ENCODE data around the gene SLC2A11.
"Not testable (repeated sequence)": the region's sequence is repeated elsewhere in the genome, so short reads cannot be mapped to it uniquely, and the experiment has no call there.

SLC2A11 gene

DNA sequence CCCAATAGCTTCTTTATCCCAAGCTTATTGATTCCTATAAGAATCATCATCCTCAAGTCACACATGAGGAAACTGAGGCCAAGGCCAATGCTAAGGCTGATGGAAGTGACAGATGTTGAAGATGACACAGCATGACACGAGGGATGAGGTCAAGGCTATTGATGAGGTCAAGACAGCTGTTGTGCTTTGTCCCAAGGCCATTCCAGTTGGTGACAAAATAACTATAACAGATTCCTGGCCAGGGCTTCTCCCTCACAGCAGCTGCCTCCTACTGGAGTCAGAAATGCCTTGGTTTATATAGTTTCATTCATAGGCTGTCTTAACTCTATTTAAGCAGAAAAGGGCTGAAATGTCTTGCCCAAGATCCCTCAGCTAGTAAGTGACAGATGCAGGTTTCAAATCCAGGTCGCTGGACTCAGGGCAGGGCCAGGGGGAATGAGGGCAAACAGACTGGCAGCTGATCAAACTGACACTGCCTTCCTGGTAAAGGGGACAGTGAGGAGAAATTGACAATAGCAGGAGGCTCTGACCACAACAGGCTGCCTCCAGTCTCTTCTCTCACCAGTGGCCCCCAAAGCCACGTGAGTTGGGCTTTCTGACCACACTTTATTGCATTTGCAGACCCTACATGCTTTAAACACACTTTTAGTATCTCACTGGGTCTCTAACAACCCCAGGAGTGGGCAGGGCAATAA is 53.0 kb downstream of the SLC2A11 start:
- DNase-seq = no peak

DNA sequence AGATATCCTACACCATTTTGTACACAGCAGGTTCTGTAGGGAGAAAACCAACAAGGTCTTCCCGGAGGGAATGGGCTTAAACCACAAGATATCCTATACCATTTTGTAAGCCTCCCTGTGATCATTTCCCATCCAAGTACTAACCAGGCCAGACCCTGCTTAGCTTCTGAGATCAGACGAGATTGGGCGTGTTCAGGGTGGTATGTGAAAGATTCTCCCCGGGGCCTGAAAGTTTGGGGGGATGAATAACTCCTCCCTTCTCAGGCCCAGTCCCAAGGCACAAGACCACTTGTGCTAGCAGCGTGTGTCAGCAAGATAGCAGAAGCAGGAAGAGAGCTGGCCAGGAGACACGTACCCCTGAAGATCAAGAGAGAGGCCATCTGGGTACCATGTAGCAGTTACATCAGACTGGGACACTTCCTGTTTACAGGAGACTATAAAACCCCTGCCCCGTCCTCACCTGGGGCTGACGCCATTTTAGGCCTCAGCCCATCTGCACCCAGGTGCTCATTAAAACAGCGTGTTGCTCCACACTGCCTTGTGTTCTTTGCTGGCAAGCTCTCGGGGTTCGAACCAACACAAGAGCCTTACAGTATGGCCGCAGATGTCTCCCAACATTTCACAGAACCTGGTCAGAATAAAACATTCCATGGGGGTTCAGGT is 53.8 kb downstream of the SLC2A11 start:
- no peak for DNase-seq

DNA sequence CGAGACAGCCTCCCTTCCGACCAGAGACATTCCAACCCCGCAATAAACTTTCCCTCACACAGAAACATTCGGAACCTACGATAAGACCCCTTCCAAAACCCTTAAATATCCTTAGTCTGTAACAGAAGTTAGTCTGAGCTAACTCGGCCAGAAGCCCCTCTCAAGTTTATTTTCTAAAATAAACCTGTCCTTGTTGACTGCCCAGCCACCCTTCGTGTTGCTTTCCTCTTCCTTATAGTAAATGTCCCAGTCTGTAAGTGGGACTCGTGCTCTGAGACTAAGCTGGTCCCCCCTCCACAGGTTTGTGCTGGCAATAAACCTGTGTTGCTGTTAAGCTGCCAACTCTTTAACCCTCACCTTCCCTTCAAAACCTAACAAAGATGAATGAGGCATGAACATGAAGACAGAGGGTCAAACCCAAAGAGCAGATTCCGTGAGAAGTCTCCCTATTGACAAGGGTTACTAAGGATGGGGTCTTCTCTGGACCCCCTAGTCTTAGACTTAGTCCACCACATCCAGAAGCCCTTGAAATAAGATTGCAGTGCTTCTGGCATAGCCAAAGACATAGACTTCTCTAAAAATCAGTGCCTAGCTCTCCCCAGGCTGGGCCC is 54.7 kb downstream of the SLC2A11 start:
- DNase-seq = no peak

DNA sequence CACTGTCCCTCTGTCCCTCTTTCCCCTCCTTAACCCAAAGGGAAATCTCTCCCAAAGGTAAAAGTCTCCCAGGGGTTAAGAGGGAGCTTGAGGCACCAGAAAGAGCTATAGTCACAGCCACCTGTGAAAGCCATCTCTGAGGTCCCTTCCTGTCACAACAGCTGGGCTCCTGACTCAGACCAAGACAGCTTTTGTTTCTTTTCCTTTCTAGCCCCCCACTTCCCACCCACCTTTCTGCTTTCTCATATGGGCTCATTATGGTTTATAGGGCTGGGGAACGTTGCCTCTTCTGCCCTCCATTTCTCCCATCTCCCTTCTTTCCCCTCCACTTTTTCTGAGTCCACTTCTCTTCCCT is 55.6 kb downstream of the SLC2A11 start:
- DNase-seq = no peak

DNA sequence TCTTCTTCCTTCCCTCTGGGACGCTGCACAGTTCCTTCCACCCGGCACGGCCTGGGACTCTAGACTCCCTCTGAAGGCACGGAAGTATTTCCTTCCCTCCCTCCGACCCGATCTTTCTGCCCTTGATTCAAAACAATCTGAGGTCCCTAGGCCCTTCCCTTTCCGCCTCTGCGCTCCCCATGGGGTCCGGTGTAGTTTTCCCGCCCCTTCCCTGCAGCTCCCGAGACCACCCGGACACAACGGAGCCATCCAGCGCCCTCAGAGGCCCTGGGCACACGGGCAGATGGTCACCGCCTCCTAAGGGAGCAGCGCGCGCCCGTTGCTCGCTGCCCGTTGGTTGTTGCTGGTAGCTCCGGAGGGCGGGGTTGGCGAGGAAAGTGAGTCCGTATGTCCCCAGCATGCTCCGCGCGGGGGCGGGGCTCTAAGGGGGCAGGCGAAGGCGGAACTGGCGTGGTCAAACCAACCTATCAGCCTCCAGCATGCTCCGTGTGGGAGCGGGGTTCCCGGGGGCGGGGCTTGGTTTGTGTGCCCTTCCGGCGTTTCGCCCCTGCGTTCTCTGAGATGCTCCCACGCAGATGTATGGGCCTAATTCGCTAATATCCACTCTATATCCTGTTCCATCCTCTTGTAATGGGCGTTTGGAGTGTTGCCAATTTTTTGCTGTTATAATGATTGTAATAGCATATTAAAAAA is 56.1 kb downstream of the SLC2A11 start:
- peak; percentile 100 for DNase-seq

DNA sequence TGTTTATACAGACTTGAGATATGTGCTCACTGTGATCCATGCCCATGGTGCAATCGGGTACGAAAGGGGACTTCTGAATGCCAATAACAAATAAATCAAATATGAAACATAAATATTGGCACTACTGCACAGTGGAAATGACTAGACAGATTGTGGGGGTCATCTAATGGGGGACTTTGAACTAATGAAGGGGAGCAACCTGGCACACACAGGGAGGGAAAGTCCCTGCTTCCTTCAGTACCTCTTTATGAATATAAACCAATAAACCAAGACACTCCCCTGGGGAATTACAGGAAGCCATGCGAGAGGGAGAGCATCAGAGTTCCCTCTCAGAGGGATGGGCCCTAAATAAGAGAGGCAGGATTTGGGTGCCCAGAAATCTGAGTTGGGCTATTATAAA is 57.6 kb downstream of the SLC2A11 start:
- DNase-seq = no peak

DNA sequence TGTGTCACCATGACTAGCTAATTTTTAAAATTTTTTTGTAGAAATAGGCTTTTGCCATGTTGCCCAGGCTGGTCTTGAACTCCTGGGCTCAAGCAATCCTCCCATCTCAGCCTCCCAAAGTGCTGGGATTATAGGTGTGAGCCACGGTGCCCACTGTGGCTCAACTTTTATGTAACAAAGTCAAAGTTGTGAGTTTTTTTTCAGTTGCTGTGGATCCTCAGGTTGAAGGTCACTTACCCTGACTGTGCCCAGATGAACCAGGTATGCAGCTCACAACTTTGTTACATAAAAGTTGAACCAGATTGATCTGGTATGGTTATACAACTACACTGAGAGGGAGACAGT is 62.6 kb downstream of the SLC2A11 start:
- not testable (repeated sequence) for DNase-seq

DNA sequence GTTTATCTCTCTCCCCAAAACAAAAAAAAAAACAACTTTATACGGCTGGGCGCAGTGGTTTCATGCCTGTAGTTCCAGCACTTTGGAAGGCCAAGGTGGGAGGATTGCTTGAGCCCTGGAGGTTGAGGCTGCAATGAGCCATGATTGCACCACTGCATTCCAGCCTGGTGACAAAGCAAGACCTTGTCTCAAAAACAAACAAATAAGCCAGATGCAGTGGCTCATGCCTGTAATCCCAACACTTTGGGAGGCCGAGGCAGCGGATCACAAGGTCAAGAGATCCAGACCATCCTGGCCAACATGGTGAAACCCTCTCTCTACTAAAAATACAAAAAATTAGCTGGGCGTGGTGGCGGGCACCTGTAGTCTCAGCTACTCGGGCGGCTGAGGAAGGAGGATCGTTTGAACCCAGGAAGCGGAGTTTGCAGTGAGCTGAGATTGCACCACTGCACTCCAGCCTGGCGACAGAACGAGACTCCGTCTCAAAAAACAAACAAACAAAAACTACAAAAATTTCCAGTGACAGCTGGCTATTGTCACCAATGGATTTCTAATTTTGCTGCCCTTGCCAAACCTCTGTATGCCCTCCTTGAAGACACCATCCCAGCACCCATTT is 64.0 kb downstream of the SLC2A11 start:
- DNase-seq = not testable (repeated sequence)

DNA sequence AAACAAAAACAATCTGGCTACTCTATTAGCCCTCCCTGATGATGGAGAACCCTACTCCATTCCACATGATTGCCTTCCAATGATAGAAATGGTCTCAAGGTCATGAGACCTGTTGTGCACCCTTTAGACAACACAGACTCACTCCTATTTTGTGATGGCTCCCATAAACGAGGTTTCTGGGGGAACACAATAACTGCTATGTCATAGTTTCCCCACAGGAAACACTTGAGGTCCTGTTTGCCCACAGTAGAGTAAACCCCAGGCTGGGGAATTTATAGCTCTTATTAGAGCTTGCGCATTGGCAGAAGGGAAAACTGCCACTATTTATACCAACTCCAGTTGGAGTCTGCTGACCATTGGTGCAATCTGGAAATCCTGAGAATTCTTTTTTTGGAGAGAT is 65.2 kb downstream of the SLC2A11 start:
- no peak for DNase-seq

DNA sequence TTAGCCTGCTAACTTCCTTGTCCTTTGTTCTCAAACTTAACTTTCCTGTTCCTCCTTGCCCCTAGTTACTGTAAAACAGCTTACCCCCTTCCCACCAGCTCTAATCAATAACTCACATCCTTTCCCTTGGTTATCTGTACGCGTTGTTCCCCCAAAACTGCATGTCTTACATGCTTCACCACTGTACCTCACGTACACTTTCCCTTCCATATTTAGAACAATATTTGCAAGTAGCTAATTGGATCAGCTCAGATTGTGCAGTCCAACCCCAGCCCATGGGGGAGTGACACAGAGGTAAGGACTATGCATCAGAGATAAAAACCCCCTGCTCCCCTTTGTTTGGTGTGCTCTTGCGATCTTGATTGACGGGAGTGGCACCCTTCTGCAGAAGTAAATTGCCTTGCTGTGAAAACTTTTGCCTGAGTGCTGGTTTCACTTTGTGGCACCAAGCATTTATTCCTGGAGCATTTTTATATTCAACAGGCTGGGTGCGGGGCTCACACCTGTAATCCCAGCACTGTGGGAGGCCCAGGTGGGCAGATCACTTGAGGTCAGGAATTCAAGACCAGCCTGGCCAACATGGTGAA is 67.4 kb downstream of the SLC2A11 start:
- DNase-seq = no peak

DNA sequence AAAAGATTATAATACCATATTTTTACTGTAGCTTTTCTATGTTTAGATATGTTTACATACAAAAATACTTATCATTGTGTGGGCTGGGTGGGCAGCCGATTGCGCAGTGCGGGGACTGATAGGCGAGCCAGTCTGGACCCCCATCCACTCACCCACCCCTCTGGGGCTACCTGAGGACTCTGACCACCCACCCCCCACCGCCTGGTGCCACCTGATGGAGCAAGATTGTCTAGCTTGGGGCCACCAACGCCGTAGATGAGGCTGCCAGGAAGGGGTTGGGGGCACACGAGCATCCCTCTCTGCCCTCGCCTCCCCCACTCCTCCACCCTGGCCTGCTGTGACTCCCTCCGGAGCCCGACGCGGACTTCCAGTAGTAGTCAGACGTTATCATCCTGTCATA is 68.9 kb downstream of the SLC2A11 start:
- no peak for DNase-seq

Measured in stimulated activated CD4-positive, alpha-beta T cell treated with anti-CD3 and anti-CD28 coated beads, Interleukin-4, amount 100 ng/mL, for 1 hour (primary cell).